Measurements from ENCODE around the gene EFNB2.

EFNB2 gene

GRCh38 chr13:106479929-106480328, 55.5 kb downstream of the EFNB2 start:
- no peak for DNase-seq

GRCh38 chr13:106478116-106478515, 57.3 kb downstream of the EFNB2 start:
- DNase-seq = no peak

- no peak for DNase-seq
Observed at GRCh38 chr13:106477303-106477702, 58.2 kb downstream of the EFNB2 start.

GRCh38 chr13:106475852-106476251, 59.6 kb downstream of the EFNB2 start:
- no peak for DNase-seq

- no peak for DNase-seq
Observed at GRCh38 chr13:106474912-106475311, 60.5 kb downstream of the EFNB2 start.

- no peak for DNase-seq
Observed at GRCh38 chr13:106473154-106473553, 62.3 kb downstream of the EFNB2 start.

GRCh38 chr13:106472621-106473020, 62.8 kb downstream of the EFNB2 start:
- no peak for DNase-seq

- DNase-seq = no peak
Observed at GRCh38 chr13:106471957-106472543, 63.4 kb downstream of the EFNB2 start.

- no peak for DNase-seq
Observed at GRCh38 chr13:106470576-106470975, 64.9 kb downstream of the EFNB2 start.

- DNase-seq = no peak
Observed at GRCh38 chr13:106468744-106469590, 66.5 kb downstream of the EFNB2 start.

- no peak for DNase-seq
Observed at GRCh38 chr13:106468207-106468606, 67.3 kb downstream of the EFNB2 start.

- no peak for DNase-seq
Observed at GRCh38 chr13:106467427-106468122, 67.9 kb downstream of the EFNB2 start.

GRCh38 chr13:106466691-106467426, 68.6 kb downstream of the EFNB2 start:
- no peak for DNase-seq

- DNase-seq = no peak
Observed at GRCh38 chr13:106464076-106464475, 71.4 kb downstream of the EFNB2 start.

- no peak for DNase-seq
Observed at GRCh38 chr13:106462710-106463109, 72.8 kb downstream of the EFNB2 start.

GRCh38 chr13:106455777-106456176, 79.7 kb downstream of the EFNB2 start:
- DNase-seq = no peak

- DNase-seq = no peak
Observed at GRCh38 chr13:106455190-106455589, 80.3 kb downstream of the EFNB2 start.

GRCh38 chr13:106453101-106453500, 82.4 kb downstream of the EFNB2 start:
- DNase-seq = no peak

- no peak for DNase-seq
Observed at GRCh38 chr13:106450991-106451390, 84.5 kb downstream of the EFNB2 start.

- no peak for DNase-seq
Observed at GRCh38 chr13:106449096-106449495, 86.4 kb downstream of the EFNB2 start.

- no peak for DNase-seq
Observed at GRCh38 chr13:106445996-106446395, 89.5 kb downstream of the EFNB2 start.

GRCh38 chr13:106443607-106444322, 91.7 kb downstream of the EFNB2 start:
- no peak for DNase-seq

GRCh38 chr13:106440866-106441265, 94.6 kb downstream of the EFNB2 start:
- DNase-seq = no peak

All from NCI-H2029 (cell line).